HEK293 (cell line): Measurements from ENCODE around the gene NR0B2.
A peak's percentile ranks its signal among the peaks of the same experiment; 100 is the strongest.

Source experiments
- CTCF ChIA-PET: fragments of 350-600 bp; formaldehyde crosslinking; extraction: SDS; loops from one replicate; lab custom pipeline; 2021; ENCODE audit warnings: antibody characterized with exemption; lab: Yijun Ruan, JAX
- POLR2A ChIA-PET: fragments of 300-600 bp; formaldehyde crosslinking; extraction: SDS; loops from one replicate; lab custom pipeline; 2020; ENCODE audit warnings: antibody characterized with exemption, inconsistent platforms; lab: Yijun Ruan, JAX
- H3K27ac ChIP-seq: fragments of 200-500 bp; sonication (Bioruptor generic); 2 replicates; pipeline ENCODE4 v1.5.1; 2014; ENCODE audit warnings: low read depth, low read length, control low read depth, inconsistent platforms; ENCODE audit errors: extremely low read depth
- H3K36me3 ChIP-seq, 2 experiments: fragments of 200-500 bp in 1 of 2; sonication (Bioruptor generic) in 1 of 2; 1 replicate in 1 of 2; 2 replicates in 1 of 2; pipeline ENCODE4 v1.5.1; 2014 to 2017; ENCODE audit warnings: inconsistent platforms in 2 of 2, low read length in 2 of 2; ENCODE audit not compliant: control insufficient read depth in 2 of 2, insufficient read depth in 1 of 2
- H3K4me1 ChIP-seq: fragments of 200-500 bp; sonication (Bioruptor generic); 2 replicates; pipeline ENCODE4 v1.5.1; 2014; ENCODE audit warnings: mild to moderate bottlenecking, low read length, inconsistent platforms; ENCODE audit not compliant: control insufficient read depth, insufficient read depth
- H3K4me3 ChIP-seq: 2 replicates; pipeline ENCODE4 v1.5.1; 2011; ENCODE audit warnings: low read depth, mild to moderate bottlenecking, control low read depth, low read length, moderate library complexity
- H3K9me3 ChIP-seq: fragments of 200-500 bp; sonication (Bioruptor generic); 2 replicates; pipeline ENCODE4 v1.5.1; 2014; ENCODE audit warnings: low read depth, low read length, inconsistent platforms; ENCODE audit not compliant: control insufficient read depth, insufficient read depth
- FEZF1 ChIP-seq: fragments of 450-650 bp; formaldehyde crosslinking; IDR thresholded peaks from 2 replicates; pipeline ENCODE4 v1.5.1; 2016; ENCODE audit warnings: missing biosample characterization, missing genetic modification characterization
- GLIS1 ChIP-seq: fragments of 450-650 bp; formaldehyde crosslinking; IDR thresholded peaks from 2 replicates; pipeline ENCODE4 v1.5.1; 2016; ENCODE audit warnings: missing biosample characterization, missing genetic modification characterization
- SCRT1 ChIP-seq: fragments of 450-650 bp; formaldehyde crosslinking; IDR thresholded peaks from 2 replicates; pipeline ENCODE4 v1.5.1; 2016; ENCODE audit warnings: missing biosample characterization, missing genetic modification characterization, borderline replicate concordance
- SCRT2 ChIP-seq: fragments of 450-650 bp; formaldehyde crosslinking; IDR thresholded peaks from 2 replicates; pipeline ENCODE4 v1.5.1; 2016; ENCODE audit warnings: missing biosample characterization, missing genetic modification characterization
- WT1 ChIP-seq: fragments of 450-650 bp; formaldehyde crosslinking; IDR thresholded peaks from 2 replicates; pipeline ENCODE4 v1.5.1; 2016; ENCODE audit warnings: missing biosample characterization, missing genetic modification characterization
- ZBTB17 ChIP-seq: fragments of 450-650 bp; formaldehyde crosslinking; IDR thresholded peaks from 2 replicates; pipeline ENCODE4 v1.5.1; 2016; ENCODE audit warnings: missing biosample characterization, missing genetic modification characterization
- ZBTB48 ChIP-seq: fragments of 450-650 bp; formaldehyde crosslinking; IDR thresholded peaks from 2 replicates; pipeline ENCODE4 v1.5.1; 2016; ENCODE audit warnings: missing biosample characterization, missing genetic modification characterization
- ZIC2 ChIP-seq: fragments of 450-650 bp; formaldehyde crosslinking; IDR thresholded peaks from 2 replicates; pipeline ENCODE4 v1.5.1; 2016; ENCODE audit warnings: missing biosample characterization, missing genetic modification characterization
- ZNF10 ChIP-seq: fragments of 450-650 bp; formaldehyde crosslinking; IDR thresholded peaks from 2 replicates; pipeline ENCODE4 v1.5.1; 2017; ENCODE audit warnings: missing biosample characterization, missing genetic modification characterization
- ZNF155 ChIP-seq: fragments of 450-650 bp; formaldehyde crosslinking; IDR thresholded peaks from 2 replicates; pipeline ENCODE4 v1.5.1; 2016; ENCODE audit warnings: missing biosample characterization, missing genetic modification characterization
- ZNF157 ChIP-seq: fragments of 450-650 bp; formaldehyde crosslinking; IDR thresholded peaks from 2 replicates; pipeline ENCODE4 v1.5.1; 2016; ENCODE audit warnings: missing biosample characterization, missing genetic modification characterization
- ZNF184 ChIP-seq: fragments of 450-650 bp; IDR thresholded peaks from 2 replicates; pipeline ENCODE4 v1.5.1; 2018; ENCODE audit warnings: missing biosample characterization, mild to moderate bottlenecking, missing genetic modification characterization
- ZNF354C ChIP-seq: fragments of 450-650 bp; formaldehyde crosslinking; IDR thresholded peaks from 2 replicates; pipeline ENCODE4 v1.5.1; 2016; ENCODE audit warnings: missing biosample characterization, missing genetic modification characterization, low read depth, borderline replicate concordance
- ZNF366 ChIP-seq: fragments of 450-650 bp; formaldehyde crosslinking; conservative IDR thresholded peaks from 2 replicates; pipeline ENCODE4 v1.5.1; 2016; ENCODE audit warnings: missing biosample characterization, missing genetic modification characterization
- ZNF701 ChIP-seq: fragments of 450-650 bp; formaldehyde crosslinking; IDR thresholded peaks from 2 replicates; pipeline ENCODE4 v1.5.1; 2016; ENCODE audit warnings: missing biosample characterization, missing genetic modification characterization
- ZNF707 ChIP-seq: fragments of 450-650 bp; formaldehyde crosslinking; IDR thresholded peaks from 2 replicates; pipeline ENCODE4 v1.5.1; 2016; ENCODE audit warnings: missing biosample characterization, missing genetic modification characterization
- ZXDB ChIP-seq: fragments of 450-650 bp; formaldehyde crosslinking; IDR thresholded peaks from 2 replicates; pipeline ENCODE4 v1.5.1; 2016; ENCODE audit warnings: missing biosample characterization, missing genetic modification characterization
- TF ChIP-seq, protein P1 (sequence below): fragments of 450-650 bp; formaldehyde crosslinking; optimal IDR thresholded peaks from 2 replicates; pipeline ENCODE3; 2016; ENCODE audit warnings: missing biosample characterization, mild to moderate bottlenecking, missing genetic modification characterization
- TF ChIP-seq, protein P2 (sequence below): fragments of 450-650 bp; formaldehyde crosslinking; IDR thresholded peaks from 2 replicates; pipeline ENCODE4 v1.5.1; 2016; ENCODE audit warnings: missing biosample characterization, missing genetic modification characterization
- TF ChIP-seq, protein P3 (sequence below): fragments of 450-650 bp; formaldehyde crosslinking; IDR thresholded peaks from 2 replicates; pipeline ENCODE4; 2016; ENCODE audit warnings: missing biosample characterization, missing genetic modification characterization

Gene NR0B2

DNA sequence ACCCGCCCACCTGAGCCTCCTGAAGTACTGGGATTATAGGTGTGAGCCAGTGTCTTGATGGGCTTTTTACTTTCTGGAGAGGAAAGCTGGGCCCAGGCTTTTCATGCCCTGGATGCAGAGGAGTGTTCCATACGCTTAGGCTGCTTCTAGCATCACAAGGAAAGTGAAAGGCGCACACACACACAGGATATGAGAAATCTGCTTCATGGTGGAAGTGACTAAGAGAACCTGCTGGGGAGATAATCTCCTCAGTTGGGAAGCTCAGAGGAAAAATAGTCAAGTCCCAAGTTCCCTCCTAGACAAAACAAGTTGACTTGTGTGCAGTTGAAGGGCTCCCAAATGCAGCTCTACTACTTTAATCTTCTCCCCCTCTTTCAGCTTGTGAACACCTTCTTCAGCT is 9.9 kb upstream of the NR0B2 start:
- no peak for TF ChIP-seq FEZF1
- no peak for TF ChIP-seq ZNF707 (tag by site-specific recombination)
- TF ChIP-seq, protein P1, sequence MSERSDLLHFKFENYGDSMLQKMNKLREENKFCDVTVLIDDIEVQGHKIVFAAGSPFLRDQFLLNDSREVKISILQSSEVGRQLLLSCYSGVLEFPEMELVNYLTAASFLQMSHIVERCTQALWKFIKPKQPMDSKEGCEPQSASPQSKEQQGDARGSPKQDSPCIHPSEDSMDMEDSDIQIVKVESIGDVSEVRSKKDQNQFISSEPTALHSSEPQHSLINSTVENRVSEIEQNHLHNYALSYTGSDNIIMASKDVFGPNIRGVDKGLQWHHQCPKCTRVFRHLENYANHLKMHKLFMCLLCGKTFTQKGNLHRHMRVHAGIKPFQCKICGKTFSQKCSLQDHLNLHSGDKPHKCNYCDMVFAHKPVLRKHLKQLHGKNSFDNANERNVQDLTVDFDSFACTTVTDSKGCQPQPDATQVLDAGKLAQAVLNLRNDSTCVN (tag by site-specific recombination), result no peak
- TF ChIP-seq WT1, result no peak
- TF ChIP-seq ZNF354C, result no peak
- TF ChIP-seq ZNF157, result no peak
- TF ChIP-seq GLIS1 (tag by site-specific recombination), result no peak
- no peak for TF ChIP-seq ZNF10 (tag by site-specific recombination)
- no peak for TF ChIP-seq ZNF366 (tag by site-specific recombination)
- TF ChIP-seq ZNF155, result no peak
- no peak for TF ChIP-seq ZNF701 (tag by site-specific recombination)
- TF ChIP-seq ZBTB48 (tag by site-specific recombination), result no peak
- TF ChIP-seq, protein P2, sequence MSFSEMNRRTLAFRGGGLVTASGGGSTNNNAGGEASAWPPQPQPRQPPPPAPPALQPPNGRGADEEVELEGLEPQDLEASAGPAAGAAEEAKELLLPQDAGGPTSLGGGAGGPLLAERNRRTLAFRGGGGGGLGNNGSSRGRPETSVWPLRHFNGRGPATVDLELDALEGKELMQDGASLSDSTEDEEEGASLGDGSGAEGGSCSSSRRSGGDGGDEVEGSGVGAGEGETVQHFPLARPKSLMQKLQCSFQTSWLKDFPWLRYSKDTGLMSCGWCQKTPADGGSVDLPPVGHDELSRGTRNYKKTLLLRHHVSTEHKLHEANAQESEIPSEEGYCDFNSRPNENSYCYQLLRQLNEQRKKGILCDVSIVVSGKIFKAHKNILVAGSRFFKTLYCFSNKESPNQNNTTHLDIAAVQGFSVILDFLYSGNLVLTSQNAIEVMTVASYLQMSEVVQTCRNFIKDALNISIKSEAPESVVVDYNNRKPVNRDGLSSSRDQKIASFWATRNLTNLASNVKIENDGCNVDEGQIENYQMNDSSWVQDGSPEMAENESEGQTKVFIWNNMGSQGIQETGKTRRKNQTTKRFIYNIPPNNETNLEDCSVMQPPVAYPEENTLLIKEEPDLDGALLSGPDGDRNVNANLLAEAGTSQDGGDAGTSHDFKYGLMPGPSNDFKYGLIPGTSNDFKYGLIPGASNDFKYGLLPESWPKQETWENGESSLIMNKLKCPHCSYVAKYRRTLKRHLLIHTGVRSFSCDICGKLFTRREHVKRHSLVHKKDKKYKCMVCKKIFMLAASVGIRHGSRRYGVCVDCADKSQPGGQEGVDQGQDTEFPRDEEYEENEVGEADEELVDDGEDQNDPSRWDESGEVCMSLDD (tag by site-specific recombination), result no peak
- no peak for TF ChIP-seq ZXDB
- no peak for TF ChIP-seq ZIC2 (tag by site-specific recombination)
- H3K9me3 ChIP-seq, result no peaks in the 10 kb centered on the region
- peaks cover 7% of the 10 kb centered on the region for H3K4me1 ChIP-seq
- no peak overlapping the region for H3K27ac ChIP-seq
- CTCF ChIA-PET, result interaction anchor here (0.5 to 0.7 kb wide), 2 partner anchors 49 to 660 kb away, joined by 3 read pairs; no protein-coding TSS in a partner anchor
- POLR2A ChIA-PET, result interaction anchor here (0.6 to 1.5 kb wide), 2 partner anchors 23 to 226 kb away, joined by 5 read pairs; partner anchors contain the start of gene GPATCH3
- peaks cover 45 to 60% of the 10 kb centered on the region in 2 experiments for H3K36me3 ChIP-seq
- no peak overlapping the region for H3K4me3 ChIP-seq

DNA sequence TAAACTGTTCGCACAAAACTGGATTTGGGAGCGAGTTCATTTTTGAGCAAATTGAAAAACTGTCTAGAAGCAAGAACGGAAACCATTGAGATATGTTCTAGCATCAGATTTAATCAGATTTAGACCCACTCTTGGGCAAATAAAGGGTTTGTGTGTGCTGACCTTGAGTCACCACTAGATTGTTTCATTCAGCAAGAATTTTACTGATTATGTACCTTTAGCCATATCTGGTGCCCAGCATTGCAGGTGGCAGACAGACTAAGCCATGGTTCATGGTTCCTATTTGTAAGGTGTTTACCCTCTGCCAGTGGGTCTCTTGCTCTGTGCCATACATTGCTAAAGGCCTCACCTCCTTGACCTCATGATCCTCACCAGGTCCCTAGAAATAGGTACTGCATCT is 9.1 kb upstream of the NR0B2 start:
- Histone ChIP-seq H3K4me1 (peaks cover 7% of the 10 kb centered on the region), H3K4me3 (peak overlapping the region; percentile 10; the same call in 1 of the 2 replicates), H3K36me3 (peaks cover 44 to 52% of the 10 kb centered on the region in 2 experiments), H3K9me3 (no peaks in the 10 kb centered on the region), H3K27ac (no peak overlapping the region; the same call in 1 of the 2 replicates)
- CTCF ChIA-PET, result no interaction called here
- POLR2A ChIA-PET, result no interaction called here
- no peak for TF ChIP-seq ZNF10 (tag by site-specific recombination)
- no peak for TF ChIP-seq ZNF184 (tag by site-specific recombination)

DNA sequence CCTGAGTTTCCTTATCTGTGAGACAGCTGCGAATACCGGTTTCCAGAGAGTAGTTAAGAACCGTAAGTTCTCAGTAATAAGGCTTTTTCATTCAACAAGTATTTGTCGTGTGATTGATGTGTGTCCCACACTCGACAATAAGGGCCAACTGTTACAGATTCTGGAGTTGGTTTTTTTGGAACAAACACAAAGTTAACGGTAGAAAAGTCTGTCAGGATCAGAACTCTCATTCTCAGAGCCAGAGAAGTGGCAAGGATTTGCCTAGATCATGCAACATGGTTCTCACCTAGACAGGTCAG is 8.6 kb upstream of the NR0B2 start:
- CTCF ChIA-PET, result no interaction called here
- POLR2A ChIA-PET, result interaction anchor here (1.3 to 1.4 kb wide), 2 partner anchors 9 to 22 kb away, joined by 3 to 8 read pairs; partner anchors contain the start of gene GPATCH3
- H3K4me1 ChIP-seq, result peaks cover 7% of the 10 kb centered on the region
- H3K9me3 ChIP-seq, result no peaks in the 10 kb centered on the region
- 0 out of 2 replicates have a peak, but pooled peaks have one; percentile 16 for TF ChIP-seq SCRT1 (tag by site-specific recombination)
- TF ChIP-seq, protein P3, sequence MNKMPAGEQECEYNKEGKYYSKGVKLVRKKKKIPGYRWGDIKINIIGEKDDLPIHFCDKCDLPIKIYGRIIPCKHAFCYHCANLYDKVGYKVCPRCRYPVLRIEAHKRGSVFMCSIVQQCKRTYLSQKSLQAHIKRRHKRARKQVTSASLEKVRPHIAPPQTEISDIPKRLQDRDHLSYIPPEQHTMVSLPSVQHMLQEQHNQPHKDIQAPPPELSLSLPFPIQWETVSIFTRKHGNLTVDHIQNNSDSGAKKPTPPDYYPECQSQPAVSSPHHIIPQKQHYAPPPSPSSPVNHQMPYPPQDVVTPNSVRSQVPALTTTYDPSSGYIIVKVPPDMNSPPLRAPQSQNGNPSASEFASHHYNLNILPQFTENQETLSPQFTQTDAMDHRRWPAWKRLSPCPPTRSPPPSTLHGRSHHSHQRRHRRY (tag by site-specific recombination), result no peak
- TF ChIP-seq ZBTB17 (tag by site-specific recombination), result no peak
- peak; percentile 93 for TF ChIP-seq SCRT2
- H3K4me3 ChIP-seq, result peak overlapping the region; percentile 97
- peak overlapping the region; percentile 67; the same call in 1 of the 2 replicates for H3K27ac ChIP-seq
- peaks cover 38 to 46% of the 10 kb centered on the region in 2 experiments; a peak in 2 of 3 replicates for H3K36me3 ChIP-seq
